C4-2B (cell line): ENCODE results near the gene TLR1.

ENCODE experiments used
- CTCF ChIP-seq: fragments of 450-650 bp; conservative IDR thresholded peaks from 2 replicates; pipeline ENCODE4 v1.5.1; 2017; ENCODE audit warnings: mild to moderate bottlenecking
- ZFX ChIP-seq: fragments of 450-650 bp; IDR thresholded peaks from 2 replicates; pipeline ENCODE4 v1.6.1; 2017

GRCh38 chr4:38837334-38837733, 32.7 kb upstream of the TLR1 start:
- TF ChIP-seq CTCF (no peak), ZFX (no peak)
